ENCODE measurements around the gene PRKG1. TPM values are rescaled to one million over a fixed set of nuclear protein-coding genes. Genes with fewer than 3 reads are reported as not detected.

The PRKG1 gene
- total and polyA plus RNA-seq, 2 experiments from 2014 or later = 18.2 to 21.1 TPM

DNA sequence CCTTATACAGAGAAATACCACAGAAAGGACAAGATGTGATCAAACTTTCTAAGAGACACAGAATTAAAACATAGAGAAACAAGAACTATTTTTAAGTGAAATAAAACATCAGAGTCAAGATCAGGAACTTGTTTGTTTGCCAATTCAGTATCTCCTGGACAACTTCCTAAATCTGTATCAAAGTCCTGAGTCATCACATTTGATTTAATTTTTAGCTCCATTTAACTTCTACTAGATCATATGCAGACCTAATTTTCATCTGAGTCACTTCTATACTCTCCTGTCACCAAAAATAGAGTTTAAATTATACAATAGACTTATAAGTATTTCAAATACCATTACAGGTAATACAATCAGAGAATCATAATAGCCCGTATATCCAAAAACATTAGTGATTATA lies 268.1 kb downstream of the PRKG1 start:
- no peaks in the 10 kb centered on the region for H3K79me2 ChIP-seq (replicated peaks; ENCODE audit: insufficient read depth)
- no peak for TF ChIP-seq STAT1 (IDR thresholded peaks at IDR 0.05; ENCODE audit: unreplicated experiment)
- TF ChIP-seq, protein P1, sequence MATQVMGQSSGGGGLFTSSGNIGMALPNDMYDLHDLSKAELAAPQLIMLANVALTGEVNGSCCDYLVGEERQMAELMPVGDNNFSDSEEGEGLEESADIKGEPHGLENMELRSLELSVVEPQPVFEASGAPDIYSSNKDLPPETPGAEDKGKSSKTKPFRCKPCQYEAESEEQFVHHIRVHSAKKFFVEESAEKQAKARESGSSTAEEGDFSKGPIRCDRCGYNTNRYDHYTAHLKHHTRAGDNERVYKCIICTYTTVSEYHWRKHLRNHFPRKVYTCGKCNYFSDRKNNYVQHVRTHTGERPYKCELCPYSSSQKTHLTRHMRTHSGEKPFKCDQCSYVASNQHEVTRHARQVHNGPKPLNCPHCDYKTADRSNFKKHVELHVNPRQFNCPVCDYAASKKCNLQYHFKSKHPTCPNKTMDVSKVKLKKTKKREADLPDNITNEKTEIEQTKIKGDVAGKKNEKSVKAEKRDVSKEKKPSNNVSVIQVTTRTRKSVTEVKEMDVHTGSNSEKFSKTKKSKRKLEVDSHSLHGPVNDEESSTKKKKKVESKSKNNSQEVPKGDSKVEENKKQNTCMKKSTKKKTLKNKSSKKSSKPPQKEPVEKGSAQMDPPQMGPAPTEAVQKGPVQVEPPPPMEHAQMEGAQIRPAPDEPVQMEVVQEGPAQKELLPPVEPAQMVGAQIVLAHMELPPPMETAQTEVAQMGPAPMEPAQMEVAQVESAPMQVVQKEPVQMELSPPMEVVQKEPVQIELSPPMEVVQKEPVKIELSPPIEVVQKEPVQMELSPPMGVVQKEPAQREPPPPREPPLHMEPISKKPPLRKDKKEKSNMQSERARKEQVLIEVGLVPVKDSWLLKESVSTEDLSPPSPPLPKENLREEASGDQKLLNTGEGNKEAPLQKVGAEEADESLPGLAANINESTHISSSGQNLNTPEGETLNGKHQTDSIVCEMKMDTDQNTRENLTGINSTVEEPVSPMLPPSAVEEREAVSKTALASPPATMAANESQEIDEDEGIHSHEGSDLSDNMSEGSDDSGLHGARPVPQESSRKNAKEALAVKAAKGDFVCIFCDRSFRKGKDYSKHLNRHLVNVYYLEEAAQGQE (IDR thresholded peaks at IDR 0.05; ENCODE audit: unreplicated experiment) = no peak
- H4K20me1 ChIP-seq (replicated peaks; ENCODE audit: insufficient read depth) = no peaks in the 10 kb centered on the region
- DNase-seq (ENCODE audit: low spot score) = no peak
- H3K9me3 Mint-ChIP-seq = no peaks in the 10 kb centered on the region
- H3K4me1 Mint-ChIP-seq = peaks cover 12% of the 10 kb centered on the region
- H3F3A ChIP-seq (replicated peaks; ENCODE audit: low read depth) = no peaks in the 10 kb centered on the region
- H3K27me3 Mint-ChIP-seq (ENCODE audit: insufficient read depth, low read depth, poor library complexity) = no peaks in the 10 kb centered on the region
- H3K27me3 ChIP-seq (ENCODE audit: insufficient read depth) = no peaks in the 10 kb centered on the region
- peaks cover 4% of the 10 kb centered on the region; the same call in 1 of the 3 replicates for H3K36me3 Mint-ChIP-seq (ENCODE audit: low read depth)
- H3K9me2 ChIP-seq (ENCODE audit: insufficient read depth) = 0 out of 2 replicates have a peak, but pooled peaks cover 6% of the 10 kb centered on the region
- no peak overlapping the region for H3K27ac Mint-ChIP-seq
- no peak overlapping the region for H3K4me3 ChIP-seq
- no peaks in the 10 kb centered on the region for H3K36me3 ChIP-seq (ENCODE audit: insufficient read depth)
- no peak overlapping the region for H3K4me2 ChIP-seq
- H3K27ac ChIP-seq (ENCODE audit: low read depth) = no peak overlapping the region
- ATAC-seq = no peak
- peaks cover 9% of the 10 kb centered on the region; the same call in 1 of the 2 replicates for H3K4me1 ChIP-seq (ENCODE audit: insufficient read depth)
- H3K4me3 Mint-ChIP-seq = no peak overlapping the region
- no peak overlapping the region for H2AFZ ChIP-seq

DNA sequence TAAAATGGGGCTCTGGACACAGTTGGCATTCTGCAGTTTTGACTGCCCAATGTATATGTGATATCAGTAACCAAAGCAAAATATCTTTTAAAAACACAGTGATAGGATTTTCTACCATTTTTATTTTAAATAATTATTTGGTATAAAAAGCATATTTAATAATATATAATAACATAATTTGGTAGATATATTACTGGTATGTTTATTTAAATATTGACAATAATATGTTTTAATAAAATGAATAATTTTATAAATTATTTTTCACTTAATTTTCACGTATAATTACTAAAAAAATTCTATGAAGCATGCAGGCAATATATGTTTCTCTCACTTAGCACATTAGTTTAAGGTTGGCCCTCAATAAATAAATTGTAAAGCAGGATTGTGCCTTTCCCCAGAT lies 269.1 kb downstream of the PRKG1 start:
- DNase-seq (ENCODE audit: low spot score) (no peak), ATAC-seq (no peak)
- H3K4me2 ChIP-seq = no peak overlapping the region
- H3K36me3 Mint-ChIP-seq (ENCODE audit: low read depth) = peaks cover 8% of the 10 kb centered on the region; the same call in 1 of the 3 replicates
- no peaks in the 10 kb centered on the region for H3K27me3 ChIP-seq (ENCODE audit: insufficient read depth)
- no peak overlapping the region for H3K27ac ChIP-seq (ENCODE audit: low read depth)
- H3F3A ChIP-seq (replicated peaks; ENCODE audit: low read depth) = no peaks in the 10 kb centered on the region
- H4K20me1 ChIP-seq (replicated peaks; ENCODE audit: insufficient read depth) = no peaks in the 10 kb centered on the region
- no peaks in the 10 kb centered on the region for H3K27me3 Mint-ChIP-seq (ENCODE audit: insufficient read depth, low read depth, poor library complexity)
- H3K4me3 ChIP-seq = no peak overlapping the region
- H3K4me3 Mint-ChIP-seq = no peak overlapping the region
- H3K9me3 Mint-ChIP-seq = no peaks in the 10 kb centered on the region
- H3K9me2 ChIP-seq (ENCODE audit: insufficient read depth) = no peaks in the 10 kb centered on the region
- no peaks in the 10 kb centered on the region for H3K79me2 ChIP-seq (replicated peaks; ENCODE audit: insufficient read depth)
- H2AFZ ChIP-seq = no peak overlapping the region
- no peak overlapping the region for H3K27ac Mint-ChIP-seq
- peaks cover 9% of the 10 kb centered on the region; the same call in 1 of the 2 replicates for H3K4me1 ChIP-seq (ENCODE audit: insufficient read depth)
- no peaks in the 10 kb centered on the region for H3K36me3 ChIP-seq (ENCODE audit: insufficient read depth)
- peaks cover 12% of the 10 kb centered on the region for H3K4me1 Mint-ChIP-seq
- TF ChIP-seq ZNF331 (CRISPR knock-in tag; IDR thresholded peaks at IDR 0.05; ENCODE audit: low read depth) (no peak), STAT1 (IDR thresholded peaks at IDR 0.05; ENCODE audit: unreplicated experiment) (no peak), EZH2phosphoT487 (IDR thresholded peaks at IDR 0.05; ENCODE audit: unreplicated experiment) (no peak), CREB1 (CRISPR knock-in tag; IDR thresholded peaks at IDR 0.05; ENCODE audit: low read depth) (no peak), EZH2 (IDR thresholded peaks at IDR 0.05; ENCODE audit: low read depth, unreplicated experiment) (no peak)
- TF ChIP-seq, protein P2, sequence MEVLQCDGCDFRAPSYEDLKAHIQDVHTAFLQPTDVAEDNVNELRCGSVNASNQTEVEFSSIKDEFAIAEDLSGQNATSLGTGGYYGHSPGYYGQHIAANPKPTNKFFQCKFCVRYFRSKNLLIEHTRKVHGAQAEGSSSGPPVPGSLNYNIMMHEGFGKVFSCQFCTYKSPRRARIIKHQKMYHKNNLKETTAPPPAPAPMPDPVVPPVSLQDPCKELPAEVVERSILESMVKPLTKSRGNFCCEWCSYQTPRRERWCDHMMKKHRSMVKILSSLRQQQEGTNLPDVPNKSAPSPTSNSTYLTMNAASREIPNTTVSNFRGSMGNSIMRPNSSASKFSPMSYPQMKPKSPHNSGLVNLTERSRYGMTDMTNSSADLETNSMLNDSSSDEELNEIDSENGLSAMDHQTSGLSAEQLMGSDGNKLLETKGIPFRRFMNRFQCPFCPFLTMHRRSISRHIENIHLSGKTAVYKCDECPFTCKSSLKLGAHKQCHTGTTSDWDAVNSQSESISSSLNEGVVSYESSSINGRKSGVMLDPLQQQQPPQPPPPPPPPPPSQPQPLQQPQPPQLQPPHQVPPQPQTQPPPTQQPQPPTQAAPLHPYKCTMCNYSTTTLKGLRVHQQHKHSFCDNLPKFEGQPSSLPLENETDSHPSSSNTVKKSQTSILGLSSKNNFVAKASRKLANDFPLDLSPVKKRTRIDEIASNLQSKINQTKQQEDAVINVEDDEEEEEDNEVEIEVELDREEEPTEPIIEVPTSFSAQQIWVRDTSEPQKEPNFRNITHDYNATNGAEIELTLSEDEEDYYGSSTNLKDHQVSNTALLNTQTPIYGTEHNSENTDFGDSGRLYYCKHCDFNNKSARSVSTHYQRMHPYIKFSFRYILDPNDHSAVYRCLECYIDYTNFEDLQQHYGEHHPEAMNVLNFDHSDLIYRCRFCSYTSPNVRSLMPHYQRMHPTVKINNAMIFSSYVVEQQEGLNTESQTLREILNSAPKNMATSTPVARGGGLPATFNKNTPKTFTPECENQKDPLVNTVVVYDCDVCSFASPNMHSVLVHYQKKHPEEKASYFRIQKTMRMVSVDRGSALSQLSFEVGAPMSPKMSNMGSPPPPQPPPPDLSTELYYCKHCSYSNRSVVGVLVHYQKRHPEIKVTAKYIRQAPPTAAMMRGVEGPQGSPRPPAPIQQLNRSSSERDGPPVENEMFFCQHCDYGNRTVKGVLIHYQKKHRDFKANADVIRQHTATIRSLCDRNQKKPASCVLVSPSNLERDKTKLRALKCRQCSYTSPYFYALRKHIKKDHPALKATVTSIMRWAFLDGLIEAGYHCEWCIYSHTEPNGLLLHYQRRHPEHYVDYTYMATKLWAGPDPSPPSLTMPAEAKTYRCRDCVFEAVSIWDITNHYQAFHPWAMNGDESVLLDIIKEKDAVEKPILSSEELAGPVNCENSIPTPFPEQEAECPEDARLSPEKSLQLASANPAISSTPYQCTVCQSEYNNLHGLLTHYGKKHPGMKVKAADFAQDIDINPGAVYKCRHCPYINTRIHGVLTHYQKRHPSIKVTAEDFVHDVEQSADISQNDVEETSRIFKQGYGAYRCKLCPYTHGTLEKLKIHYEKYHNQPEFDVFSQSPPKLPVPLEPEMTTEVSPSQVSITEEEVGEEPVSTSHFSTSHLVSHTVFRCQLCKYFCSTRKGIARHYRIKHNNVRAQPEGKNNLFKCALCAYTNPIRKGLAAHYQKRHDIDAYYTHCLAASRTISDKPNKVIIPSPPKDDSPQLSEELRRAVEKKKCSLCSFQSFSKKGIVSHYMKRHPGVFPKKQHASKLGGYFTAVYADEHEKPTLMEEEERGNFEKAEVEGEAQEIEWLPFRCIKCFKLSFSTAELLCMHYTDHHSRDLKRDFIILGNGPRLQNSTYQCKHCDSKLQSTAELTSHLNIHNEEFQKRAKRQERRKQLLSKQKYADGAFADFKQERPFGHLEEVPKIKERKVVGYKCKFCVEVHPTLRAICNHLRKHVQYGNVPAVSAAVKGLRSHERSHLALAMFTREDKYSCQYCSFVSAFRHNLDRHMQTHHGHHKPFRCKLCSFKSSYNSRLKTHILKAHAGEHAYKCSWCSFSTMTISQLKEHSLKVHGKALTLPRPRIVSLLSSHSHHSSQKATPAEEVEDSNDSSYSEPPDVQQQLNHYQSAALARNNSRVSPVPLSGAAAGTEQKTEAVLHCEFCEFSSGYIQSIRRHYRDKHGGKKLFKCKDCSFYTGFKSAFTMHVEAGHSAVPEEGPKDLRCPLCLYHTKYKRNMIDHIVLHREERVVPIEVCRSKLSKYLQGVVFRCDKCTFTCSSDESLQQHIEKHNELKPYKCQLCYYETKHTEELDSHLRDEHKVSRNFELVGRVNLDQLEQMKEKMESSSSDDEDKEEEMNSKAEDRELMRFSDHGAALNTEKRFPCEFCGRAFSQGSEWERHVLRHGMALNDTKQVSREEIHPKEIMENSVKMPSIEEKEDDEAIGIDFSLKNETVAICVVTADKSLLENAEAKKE (CRISPR knock-in tag; IDR thresholded peaks at IDR 0.05) = no peak
- TF ChIP-seq, protein P3, sequence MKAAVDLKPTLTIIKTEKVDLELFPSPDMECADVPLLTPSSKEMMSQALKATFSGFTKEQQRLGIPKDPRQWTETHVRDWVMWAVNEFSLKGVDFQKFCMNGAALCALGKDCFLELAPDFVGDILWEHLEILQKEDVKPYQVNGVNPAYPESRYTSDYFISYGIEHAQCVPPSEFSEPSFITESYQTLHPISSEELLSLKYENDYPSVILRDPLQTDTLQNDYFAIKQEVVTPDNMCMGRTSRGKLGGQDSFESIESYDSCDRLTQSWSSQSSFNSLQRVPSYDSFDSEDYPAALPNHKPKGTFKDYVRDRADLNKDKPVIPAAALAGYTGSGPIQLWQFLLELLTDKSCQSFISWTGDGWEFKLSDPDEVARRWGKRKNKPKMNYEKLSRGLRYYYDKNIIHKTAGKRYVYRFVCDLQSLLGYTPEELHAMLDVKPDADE (IDR thresholded peaks at IDR 0.05) = no peak
- TF ChIP-seq, protein P4, sequence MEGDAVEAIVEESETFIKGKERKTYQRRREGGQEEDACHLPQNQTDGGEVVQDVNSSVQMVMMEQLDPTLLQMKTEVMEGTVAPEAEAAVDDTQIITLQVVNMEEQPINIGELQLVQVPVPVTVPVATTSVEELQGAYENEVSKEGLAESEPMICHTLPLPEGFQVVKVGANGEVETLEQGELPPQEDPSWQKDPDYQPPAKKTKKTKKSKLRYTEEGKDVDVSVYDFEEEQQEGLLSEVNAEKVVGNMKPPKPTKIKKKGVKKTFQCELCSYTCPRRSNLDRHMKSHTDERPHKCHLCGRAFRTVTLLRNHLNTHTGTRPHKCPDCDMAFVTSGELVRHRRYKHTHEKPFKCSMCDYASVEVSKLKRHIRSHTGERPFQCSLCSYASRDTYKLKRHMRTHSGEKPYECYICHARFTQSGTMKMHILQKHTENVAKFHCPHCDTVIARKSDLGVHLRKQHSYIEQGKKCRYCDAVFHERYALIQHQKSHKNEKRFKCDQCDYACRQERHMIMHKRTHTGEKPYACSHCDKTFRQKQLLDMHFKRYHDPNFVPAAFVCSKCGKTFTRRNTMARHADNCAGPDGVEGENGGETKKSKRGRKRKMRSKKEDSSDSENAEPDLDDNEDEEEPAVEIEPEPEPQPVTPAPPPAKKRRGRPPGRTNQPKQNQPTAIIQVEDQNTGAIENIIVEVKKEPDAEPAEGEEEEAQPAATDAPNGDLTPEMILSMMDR (conservative IDR thresholded peaks at IDR 0.05; ENCODE audit: low read depth in 2 of 2) = no peak

Measured in GM23338 (cell line).